NK-92 (cell line): Measurements from ENCODE around the gene SRD5A1.

ENCODE experiments used
- DNase-seq: peaks from one replicate; lab custom pipeline; 2025; ENCODE audit not compliant: unreplicated experiment; lab: John Stamatoyannopoulos, UW

Gene SRD5A1

GRCh38 chr5:6682239-6682638 lies 49.0 kb downstream of the SRD5A1 start:
- no peak for DNase-seq

GRCh38 chr5:6683241-6683640 lies 50.0 kb downstream of the SRD5A1 start:
- DNase-seq: no peak

DNA sequence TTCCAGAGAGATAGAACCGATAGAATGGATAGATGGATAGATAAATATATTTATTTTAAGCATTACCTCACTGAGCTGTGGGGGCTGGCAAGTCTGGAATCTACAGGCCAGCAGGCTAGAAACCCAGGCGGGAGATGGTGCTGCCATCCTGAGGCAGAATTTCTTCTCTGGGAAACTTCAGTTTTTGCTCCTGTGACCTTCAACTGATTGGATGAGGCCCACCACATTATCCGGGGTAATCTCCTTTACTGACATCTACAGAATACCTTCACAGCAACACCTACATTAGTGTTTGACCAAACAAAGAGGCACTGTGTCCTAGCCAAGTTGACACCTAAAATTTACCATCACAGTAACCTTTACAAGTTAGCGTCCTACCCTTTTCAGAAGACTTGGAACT lies 50.8 kb downstream of the SRD5A1 start:
- no peak for DNase-seq

DNA sequence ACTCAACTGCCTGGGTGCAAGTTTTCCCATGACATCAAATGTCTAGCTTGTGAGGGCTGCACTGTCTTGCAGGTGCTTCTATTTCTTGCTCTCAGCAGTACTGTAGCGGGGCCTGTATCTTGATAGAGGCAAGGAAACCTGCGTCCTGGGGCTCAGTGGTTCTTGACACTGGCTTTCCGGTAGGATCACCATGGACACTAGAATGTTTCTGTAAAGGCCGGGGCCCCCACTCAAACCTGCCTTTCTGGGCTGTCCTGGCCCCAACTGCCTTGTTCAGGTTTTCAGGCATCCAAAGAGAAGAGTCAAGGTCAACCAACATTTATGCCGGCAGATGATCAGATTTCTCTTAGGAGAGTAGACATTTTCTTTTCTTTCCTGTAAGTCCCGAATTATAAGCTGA lies 53.3 kb downstream of the SRD5A1 start:
- no peak for DNase-seq

DNA sequence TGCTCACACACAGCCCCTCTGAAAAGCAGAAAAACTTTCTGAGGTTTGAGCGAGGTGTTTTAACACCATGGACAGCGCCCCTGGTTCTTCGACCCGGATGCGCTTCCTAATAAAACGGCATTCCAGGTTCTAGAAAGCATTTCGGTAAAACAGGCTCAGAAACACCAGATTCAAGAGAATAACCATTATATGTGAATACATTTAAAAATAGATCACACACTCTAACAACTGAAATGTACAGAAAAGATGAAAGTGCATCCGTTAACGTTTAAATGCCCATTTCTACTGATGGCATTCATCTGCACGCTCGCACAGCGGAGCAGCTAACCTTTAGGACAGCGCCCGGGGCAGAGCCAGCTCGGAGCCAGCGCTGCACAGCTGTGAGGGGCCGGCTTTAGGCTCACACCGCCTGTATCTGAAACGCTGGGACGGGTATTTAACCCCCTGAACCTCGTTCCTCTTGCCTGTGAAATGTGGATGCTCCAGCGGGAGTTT lies 53.7 kb downstream of the SRD5A1 start:
- DNase-seq: no peak

DNA sequence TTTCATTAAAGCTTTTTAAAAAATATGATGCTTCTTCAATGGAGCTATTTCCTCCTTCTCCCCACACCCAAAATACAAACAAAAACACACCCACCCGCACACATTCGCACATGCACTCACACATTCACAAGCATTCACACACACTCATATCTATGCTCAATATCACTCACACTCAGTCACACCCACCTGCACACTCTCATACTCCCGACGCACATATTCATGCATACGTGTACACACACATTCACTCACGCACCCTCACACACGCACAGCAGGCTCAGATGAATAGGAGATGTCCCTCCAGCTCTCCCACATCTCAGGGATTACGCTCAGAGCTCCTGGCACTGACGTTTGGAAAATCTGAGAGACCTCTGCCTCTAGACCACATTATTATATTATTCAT lies 54.3 kb downstream of the SRD5A1 start:
- DNase-seq: no peak

GRCh38 chr5:6692906-6693305 lies 59.7 kb downstream of the SRD5A1 start:
- DNase-seq: no peak

- DNase-seq: no peak
Observed at GRCh38 chr5:6698696-6699095, 65.5 kb downstream of the SRD5A1 start.

DNA sequence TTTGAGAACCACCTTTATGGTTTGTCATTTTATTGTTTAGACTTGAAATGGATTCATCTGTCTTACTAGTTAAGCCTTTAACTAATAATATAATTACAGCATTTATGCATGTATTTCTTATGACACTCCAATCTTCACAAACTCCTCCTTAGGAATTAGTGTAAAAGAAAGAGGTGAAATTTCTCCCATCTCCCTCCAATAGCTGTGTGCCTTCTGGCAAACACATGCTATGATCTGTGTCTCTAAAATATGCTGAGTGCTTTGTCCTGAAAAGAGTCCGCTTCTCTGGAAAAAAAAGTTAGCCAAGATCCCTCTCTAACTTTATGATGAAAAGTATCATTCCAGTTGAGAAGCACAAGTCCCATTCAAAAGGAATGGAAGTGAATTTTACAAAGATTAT lies 66.1 kb downstream of the SRD5A1 start:
- DNase-seq: no peak

GRCh38 chr5:6700074-6700684 lies 66.9 kb downstream of the SRD5A1 start:
- no peak for DNase-seq

GRCh38 chr5:6700685-6701355 lies 67.6 kb downstream of the SRD5A1 start:
- no peak for DNase-seq

DNA sequence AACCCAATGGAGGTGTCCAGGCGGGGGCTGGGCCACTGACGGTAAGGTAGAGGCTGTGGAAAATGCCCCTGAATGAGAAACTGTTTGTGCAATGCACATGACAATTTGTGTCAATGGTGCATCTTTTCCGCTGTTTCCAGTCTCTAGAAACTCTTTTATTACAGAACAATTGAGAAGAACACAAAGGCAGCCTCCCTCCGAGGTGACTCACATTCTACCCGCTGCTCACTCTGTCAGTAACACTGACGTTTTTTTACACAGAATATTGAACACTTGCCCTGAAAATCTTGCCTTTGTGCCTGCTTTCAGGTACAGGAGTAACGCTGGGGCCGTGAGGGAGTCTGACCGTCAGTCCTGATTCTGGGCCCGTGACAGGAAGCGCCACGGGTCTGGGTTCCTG lies 68.3 kb downstream of the SRD5A1 start:
- no peak for DNase-seq

DNA sequence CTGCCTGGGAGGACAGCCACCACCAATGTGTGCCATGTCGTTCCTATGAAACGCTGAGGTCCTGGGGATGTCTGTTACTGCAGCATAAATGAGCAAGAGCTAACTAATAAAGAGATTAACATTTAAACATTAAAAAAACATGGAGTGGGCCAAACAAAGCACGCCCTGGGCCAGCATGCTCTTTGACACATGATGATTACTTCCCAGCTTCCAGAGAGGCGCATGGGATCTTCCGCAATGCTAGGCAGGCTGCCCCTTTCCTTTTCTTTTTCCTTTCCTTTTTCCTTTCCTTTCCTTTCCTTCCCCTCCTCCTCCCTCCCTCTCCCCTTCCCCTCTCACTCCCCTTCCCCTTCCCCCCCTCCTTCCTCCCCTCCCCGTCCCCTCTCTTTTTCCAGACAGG lies 69.4 kb downstream of the SRD5A1 start:
- DNase-seq: no peak

DNA sequence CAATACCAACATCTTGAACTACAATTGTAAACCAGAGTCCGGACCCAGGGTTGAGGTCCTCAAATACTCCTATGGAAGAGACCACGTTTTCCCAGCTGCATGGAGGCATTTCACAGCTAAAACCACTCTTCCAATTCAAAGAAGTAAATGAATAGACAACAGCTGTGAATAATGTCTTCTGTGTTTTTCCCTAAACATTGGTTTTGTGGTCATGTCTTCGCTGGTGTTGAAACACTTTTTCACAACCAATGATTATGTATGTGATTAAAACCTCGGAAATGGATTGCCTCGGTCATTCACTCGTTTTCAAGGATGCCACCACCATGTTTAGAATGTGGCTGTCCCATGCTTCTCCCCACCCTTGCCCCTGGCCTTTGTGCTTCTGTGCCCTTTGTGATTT lies 70.6 kb downstream of the SRD5A1 start:
- no peak for DNase-seq

- DNase-seq: no peak
Observed at GRCh38 chr5:6704361-6704851, 71.2 kb downstream of the SRD5A1 start.

- no peak for DNase-seq
Observed at GRCh38 chr5:6705088-6705487, 71.8 kb downstream of the SRD5A1 start.

DNA sequence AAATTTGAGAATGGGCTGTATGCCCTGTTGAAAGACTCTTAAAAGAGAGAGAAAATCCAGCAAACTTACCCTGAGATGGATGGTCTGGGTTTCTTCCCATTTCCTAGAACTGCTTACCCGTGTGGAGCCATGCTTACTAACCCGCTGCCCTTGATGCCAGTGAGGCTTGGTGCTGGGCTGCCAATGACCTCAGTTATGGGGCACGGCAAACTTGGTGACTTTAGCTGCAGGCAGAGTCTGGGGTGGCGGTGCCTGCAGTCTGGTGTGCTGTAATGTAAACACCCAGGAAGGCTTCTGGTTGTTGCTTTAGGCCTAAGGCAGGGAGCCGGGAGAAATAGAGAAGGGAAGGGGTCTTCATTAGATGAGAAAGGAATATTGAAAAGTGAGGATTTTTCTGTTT lies 72.7 kb downstream of the SRD5A1 start:
- DNase-seq: no peak

DNA sequence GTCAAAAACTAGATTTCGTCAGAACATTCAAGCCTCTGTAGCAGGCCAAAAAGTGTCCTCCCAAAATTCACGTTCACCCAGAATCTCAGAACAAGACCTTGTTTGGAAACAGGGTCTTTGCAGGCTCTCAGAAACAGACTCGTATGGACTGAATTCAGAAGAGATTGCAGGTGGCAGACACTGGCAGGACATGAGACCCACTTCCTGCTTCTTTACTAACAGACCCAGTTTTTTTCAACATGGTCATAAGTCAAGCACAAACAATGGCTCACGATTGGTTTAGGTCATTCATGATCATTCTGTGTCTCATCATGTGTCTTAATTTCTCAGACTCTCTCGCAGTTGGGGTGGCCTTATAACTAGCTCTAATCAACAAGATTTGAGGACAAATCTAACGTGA lies 74.6 kb downstream of the SRD5A1 start:
- DNase-seq: no peak

DNA sequence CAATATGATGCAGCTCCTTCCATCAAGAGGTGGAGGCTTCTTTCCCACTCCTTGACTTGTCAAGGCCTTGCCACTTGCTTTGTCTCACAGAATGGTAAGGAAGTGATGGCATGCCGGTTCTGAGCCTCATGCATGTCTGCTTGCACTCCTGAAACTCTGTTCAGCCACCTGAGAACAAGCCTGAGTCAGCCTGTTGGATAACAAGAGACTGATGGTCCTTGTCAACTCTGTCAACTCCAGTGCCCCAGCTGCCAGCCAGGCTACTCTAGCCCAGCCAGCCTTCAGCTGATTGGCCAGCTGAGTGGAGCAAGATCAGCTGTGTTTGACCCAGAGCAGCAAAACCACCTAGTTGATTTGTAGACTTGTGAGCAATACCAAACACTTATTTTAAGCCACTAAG lies 75.6 kb downstream of the SRD5A1 start:
- no peak for DNase-seq

DNA sequence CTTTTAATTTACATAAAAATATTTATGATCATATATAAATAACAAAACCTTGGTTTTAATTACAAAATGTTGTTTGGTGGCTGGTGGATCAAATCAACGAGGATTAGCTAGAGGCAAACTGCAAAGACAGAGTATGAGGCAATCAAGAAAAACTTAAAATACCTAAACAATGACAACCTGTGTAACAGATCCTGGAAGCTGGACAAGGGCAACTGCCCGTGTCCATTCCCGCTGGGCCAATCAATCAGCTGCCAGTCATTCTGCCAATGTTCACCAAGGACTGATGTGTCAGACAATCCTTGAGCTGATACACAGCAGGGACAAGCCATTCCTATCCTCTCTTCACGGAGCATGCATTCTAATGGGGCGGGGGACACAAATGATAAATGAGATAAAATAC lies 76.8 kb downstream of the SRD5A1 start:
- DNase-seq: no peak

DNA sequence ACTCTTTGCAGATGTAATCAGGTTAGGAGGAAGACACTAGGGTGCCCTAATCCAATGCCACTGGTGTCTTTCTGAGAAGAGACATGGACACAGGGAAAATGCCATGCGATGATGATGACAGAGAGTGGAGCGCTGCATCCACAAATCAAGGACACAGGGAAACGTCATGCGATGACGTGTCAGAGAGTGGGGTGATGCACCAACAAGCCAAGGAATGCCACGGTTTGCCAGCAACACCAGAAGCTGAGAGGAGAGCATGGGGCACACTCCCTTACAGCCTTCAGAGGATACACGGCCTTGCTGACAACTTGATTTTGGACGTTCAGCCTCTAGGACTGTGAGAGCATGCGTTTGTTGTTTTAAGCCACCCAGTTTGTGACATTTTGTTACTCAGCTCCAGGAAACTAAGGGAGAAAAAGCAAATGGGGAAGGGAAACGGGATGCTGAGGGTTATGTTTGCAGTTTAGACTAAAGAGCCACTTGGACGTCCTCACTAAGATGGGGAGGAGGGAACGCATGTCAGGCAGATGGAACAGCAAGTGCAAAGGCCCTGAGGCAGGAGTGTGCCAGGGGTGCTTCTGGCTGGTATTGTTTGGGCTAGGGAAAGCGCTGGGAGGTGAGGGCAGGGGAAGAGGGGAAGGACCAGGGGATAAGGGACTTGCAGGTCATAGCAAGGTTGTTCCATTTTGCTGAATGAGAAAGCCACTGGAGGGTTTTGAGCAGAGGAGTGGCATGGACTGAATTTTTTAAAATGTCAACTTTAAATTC lies 77.5 kb downstream of the SRD5A1 start:
- DNase-seq: no peak
